HL-60 (cell line): ENCODE measurements around the gene NAGS.

Source experiments
- DNase-seq, 2 experiments: peaks; one replicate each; pipeline ENCODE4 v3.0.0-alpha.2; 2010 to 2020; ENCODE audit warnings: low read depth in 1 of 2, low spot score in 1 of 2
- H3K27ac ChIP-seq: fragments of 250-450 bp; sonication (Bioruptor Pico); replicated peaks from 2 replicates; pipeline ENCODE4 v1.5.1; 2020; ENCODE audit warnings: mild to moderate bottlenecking, moderate library complexity
- H3K27me3 ChIP-seq: fragments of 250-450 bp; sonication (Bioruptor Pico); 2 replicates; pipeline ENCODE4 v1.5.1; 2021; ENCODE audit warnings: mild to moderate bottlenecking, moderate library complexity; ENCODE audit not compliant: insufficient read depth, poor library complexity, severe bottlenecking
- H3K4me3 ChIP-seq: replicated peaks from 2 replicates; pipeline ENCODE4 v1.5.1; 2011; ENCODE audit warnings: mild to moderate bottlenecking, control low read depth, low read length; ENCODE audit not compliant: insufficient read depth
- GABPA ChIP-seq: IDR thresholded peaks from 2 replicates; pipeline ENCODE4 v1.6.1; 2012; ENCODE audit warnings: low read depth
- POLR2AphosphoS5 ChIP-seq: IDR thresholded peaks from 2 replicates; pipeline ENCODE4 v1.6.1; 2012; ENCODE audit warnings: low read depth
- SPI1 ChIP-seq: IDR thresholded peaks from 2 replicates; pipeline ENCODE4 v1.6.1; 2012; ENCODE audit warnings: low read depth, mild to moderate bottlenecking, borderline replicate concordance
- TF ChIP-seq, protein P1 (sequence below): IDR thresholded peaks from 2 replicates; pipeline ENCODE4 v1.6.1; 2012; ENCODE audit warnings: low read depth; ENCODE audit not compliant: insufficient replicate concordance
- TF ChIP-seq, protein P2 (sequence below): IDR thresholded peaks from one replicate; pipeline ENCODE4 v1.5.1; 2011; ENCODE audit warnings: low read length, control low read depth, inconsistent platforms; ENCODE audit not compliant: insufficient read depth

The NAGS gene

DNA sequence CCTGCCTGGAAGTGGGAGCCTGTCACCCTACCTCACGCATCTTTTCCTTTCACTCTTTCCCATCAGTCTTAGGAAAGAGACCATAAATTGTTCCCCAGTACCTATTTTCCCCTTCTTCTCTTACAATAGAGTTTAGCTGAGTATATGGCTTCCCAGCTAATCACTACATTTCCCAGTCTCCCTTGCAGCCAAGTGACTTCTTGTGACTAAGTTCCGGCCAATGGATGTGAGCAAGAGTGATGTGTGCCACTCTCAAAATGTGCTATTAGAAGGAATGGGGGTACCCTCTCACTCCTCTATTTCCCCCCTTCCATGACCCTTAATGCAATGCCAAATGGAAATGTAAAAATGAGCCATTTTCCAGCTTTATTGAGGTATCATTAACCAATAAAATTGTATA, 42.5 kb upstream of the NAGS start:
- no peak for TF ChIP-seq GABPA
- TF ChIP-seq SPI1: no peak
- TF ChIP-seq POLR2AphosphoS5: no peak
- TF ChIP-seq, protein P1, sequence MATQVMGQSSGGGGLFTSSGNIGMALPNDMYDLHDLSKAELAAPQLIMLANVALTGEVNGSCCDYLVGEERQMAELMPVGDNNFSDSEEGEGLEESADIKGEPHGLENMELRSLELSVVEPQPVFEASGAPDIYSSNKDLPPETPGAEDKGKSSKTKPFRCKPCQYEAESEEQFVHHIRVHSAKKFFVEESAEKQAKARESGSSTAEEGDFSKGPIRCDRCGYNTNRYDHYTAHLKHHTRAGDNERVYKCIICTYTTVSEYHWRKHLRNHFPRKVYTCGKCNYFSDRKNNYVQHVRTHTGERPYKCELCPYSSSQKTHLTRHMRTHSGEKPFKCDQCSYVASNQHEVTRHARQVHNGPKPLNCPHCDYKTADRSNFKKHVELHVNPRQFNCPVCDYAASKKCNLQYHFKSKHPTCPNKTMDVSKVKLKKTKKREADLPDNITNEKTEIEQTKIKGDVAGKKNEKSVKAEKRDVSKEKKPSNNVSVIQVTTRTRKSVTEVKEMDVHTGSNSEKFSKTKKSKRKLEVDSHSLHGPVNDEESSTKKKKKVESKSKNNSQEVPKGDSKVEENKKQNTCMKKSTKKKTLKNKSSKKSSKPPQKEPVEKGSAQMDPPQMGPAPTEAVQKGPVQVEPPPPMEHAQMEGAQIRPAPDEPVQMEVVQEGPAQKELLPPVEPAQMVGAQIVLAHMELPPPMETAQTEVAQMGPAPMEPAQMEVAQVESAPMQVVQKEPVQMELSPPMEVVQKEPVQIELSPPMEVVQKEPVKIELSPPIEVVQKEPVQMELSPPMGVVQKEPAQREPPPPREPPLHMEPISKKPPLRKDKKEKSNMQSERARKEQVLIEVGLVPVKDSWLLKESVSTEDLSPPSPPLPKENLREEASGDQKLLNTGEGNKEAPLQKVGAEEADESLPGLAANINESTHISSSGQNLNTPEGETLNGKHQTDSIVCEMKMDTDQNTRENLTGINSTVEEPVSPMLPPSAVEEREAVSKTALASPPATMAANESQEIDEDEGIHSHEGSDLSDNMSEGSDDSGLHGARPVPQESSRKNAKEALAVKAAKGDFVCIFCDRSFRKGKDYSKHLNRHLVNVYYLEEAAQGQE: no peak
- TF ChIP-seq, protein P2, sequence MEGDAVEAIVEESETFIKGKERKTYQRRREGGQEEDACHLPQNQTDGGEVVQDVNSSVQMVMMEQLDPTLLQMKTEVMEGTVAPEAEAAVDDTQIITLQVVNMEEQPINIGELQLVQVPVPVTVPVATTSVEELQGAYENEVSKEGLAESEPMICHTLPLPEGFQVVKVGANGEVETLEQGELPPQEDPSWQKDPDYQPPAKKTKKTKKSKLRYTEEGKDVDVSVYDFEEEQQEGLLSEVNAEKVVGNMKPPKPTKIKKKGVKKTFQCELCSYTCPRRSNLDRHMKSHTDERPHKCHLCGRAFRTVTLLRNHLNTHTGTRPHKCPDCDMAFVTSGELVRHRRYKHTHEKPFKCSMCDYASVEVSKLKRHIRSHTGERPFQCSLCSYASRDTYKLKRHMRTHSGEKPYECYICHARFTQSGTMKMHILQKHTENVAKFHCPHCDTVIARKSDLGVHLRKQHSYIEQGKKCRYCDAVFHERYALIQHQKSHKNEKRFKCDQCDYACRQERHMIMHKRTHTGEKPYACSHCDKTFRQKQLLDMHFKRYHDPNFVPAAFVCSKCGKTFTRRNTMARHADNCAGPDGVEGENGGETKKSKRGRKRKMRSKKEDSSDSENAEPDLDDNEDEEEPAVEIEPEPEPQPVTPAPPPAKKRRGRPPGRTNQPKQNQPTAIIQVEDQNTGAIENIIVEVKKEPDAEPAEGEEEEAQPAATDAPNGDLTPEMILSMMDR: no peak
- no peak overlapping the region for H3K27ac ChIP-seq
- H3K4me3 ChIP-seq: no peak overlapping the region
- no peak for DNase-seq
- no peaks in the 10 kb centered on the region for H3K27me3 ChIP-seq

DNA sequence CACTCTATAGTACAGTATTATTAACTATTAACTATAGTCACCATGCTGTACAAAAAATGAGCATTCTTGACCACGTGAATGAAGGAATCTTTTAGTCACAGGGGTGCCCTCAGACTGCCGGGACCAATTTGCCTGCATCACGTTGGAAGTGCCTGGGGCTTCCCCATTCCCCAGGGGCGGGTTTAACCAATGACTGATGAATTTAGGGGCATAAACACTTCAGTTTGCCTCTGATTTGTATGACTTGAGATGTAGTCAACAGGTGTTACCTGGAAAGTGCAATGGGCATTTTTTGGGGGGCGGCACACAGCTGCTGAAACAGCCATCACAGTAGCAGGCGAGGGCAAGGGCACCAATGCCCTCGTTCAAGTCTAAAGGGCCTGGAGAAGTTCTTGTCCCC, 41.9 kb upstream of the NAGS start:
- Histone ChIP-seq H3K4me3 (no peak overlapping the region), H3K27ac (no peak overlapping the region), H3K27me3 (no peaks in the 10 kb centered on the region)
- TF ChIP-seq, protein P1: no peak
- TF ChIP-seq, protein P2: no peak
- no peak for TF ChIP-seq POLR2AphosphoS5
- TF ChIP-seq SPI1: no peak
- TF ChIP-seq GABPA: no peak
- DNase-seq: no peak

DNA sequence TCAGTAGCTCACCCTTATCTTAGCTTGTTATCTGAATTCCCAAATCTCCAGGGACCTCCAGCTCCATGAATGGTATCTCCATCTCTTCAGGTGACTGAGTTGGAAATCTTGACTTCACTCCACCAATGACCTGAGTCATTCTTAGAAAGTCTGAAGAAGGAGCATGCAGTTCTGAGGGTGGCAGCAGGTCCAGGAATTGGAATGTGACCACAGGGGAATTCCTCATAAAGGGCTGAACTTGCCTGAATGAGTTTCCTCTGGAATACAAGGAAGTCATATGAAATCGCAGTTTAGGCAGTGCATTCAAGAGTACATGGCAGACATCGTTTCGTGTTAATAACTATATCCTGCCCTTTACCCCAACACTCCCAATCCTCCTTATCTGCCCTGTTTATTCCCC, 38.1 kb upstream of the NAGS start:
- no peak for TF ChIP-seq SPI1
- TF ChIP-seq POLR2AphosphoS5: no peak
- TF ChIP-seq, protein P1: no peak
- TF ChIP-seq, protein P2: no peak
- no peak for TF ChIP-seq GABPA
- Histone ChIP-seq H3K27ac (no peak overlapping the region), H3K4me3 (no peak overlapping the region), H3K27me3 (no peaks in the 10 kb centered on the region)
- DNase-seq: no peak
